ENCODE data around the gene TSHZ2. TPM values are rescaled to one million over a fixed set of nuclear protein-coding genes. Genes with fewer than 3 reads are reported as not detected.

Gene TSHZ2
- total RNA-seq, 1 experiment from 2014 or later, result 2.3 TPM

GRCh38 chr20:53352727-53353440, 380.7 kb downstream of the TSHZ2 start:
- CTCF ChIA-PET, result interaction anchor here (0.7 to 1.3 kb wide), 2 partner anchors 599 to 1040 kb away, joined by 3 to 5 read pairs; no protein-coding TSS in a partner anchor
- Mint-ChIP-seq H3K4me3 (ENCODE audit: unreplicated experiment) (no peak overlapping the region), H3K4me1 (ENCODE audit: insufficient read depth, unreplicated experiment) (no peaks in the 10 kb centered on the region), H3K36me3 (ENCODE audit: insufficient read depth, unreplicated experiment) (no peaks in the 10 kb centered on the region), H3K9me3 (ENCODE audit: unreplicated experiment) (peaks cover 19% of the 10 kb centered on the region), H3K27ac (ENCODE audit: low read depth, unreplicated experiment) (no peak overlapping the region), H3K27me3 (ENCODE audit: insufficient read depth, unreplicated experiment) (no peaks in the 10 kb centered on the region)
- no peak for TF ChIP-seq CTCF (IDR thresholded peaks at IDR 0.05; ENCODE audit: unreplicated experiment)
- no TSS peak for BruUV-seq (replicated peaks)
- intact Hi-C loops (cut with micrococcal nuclease), result no loop called here
- POLR2A ChIA-PET, result no interaction called here
- DNase-seq (ENCODE audit: unreplicated experiment), result no peak

- TF ChIP-seq CTCF (IDR thresholded peaks at IDR 0.05; ENCODE audit: unreplicated experiment), result no peak
- intact Hi-C loops (cut with micrococcal nuclease), result no loop called here
- Mint-ChIP-seq H3K4me1 (ENCODE audit: insufficient read depth, unreplicated experiment) (no peaks in the 10 kb centered on the region), H3K36me3 (ENCODE audit: insufficient read depth, unreplicated experiment) (no peaks in the 10 kb centered on the region), H3K4me3 (ENCODE audit: unreplicated experiment) (no peak overlapping the region), H3K27ac (ENCODE audit: low read depth, unreplicated experiment) (no peak overlapping the region), H3K9me3 (ENCODE audit: unreplicated experiment) (peaks cover 19% of the 10 kb centered on the region), H3K27me3 (ENCODE audit: insufficient read depth, unreplicated experiment) (no peaks in the 10 kb centered on the region)
- BruUV-seq (replicated peaks), result no TSS peak
- ChIA-PET CTCF (no interaction called here), POLR2A (no interaction called here)
- DNase-seq (ENCODE audit: unreplicated experiment), result no peak
These were observed 382.2 kb downstream of the TSHZ2 start for GRCh38 chr20:53354314-53354713.

- Mint-ChIP-seq H3K9me3 (ENCODE audit: unreplicated experiment) (peaks cover 19% of the 10 kb centered on the region), H3K4me3 (ENCODE audit: unreplicated experiment) (no peak overlapping the region), H3K36me3 (ENCODE audit: insufficient read depth, unreplicated experiment) (no peaks in the 10 kb centered on the region), H3K27ac (ENCODE audit: low read depth, unreplicated experiment) (no peak overlapping the region), H3K27me3 (ENCODE audit: insufficient read depth, unreplicated experiment) (no peaks in the 10 kb centered on the region), H3K4me1 (ENCODE audit: insufficient read depth, unreplicated experiment) (no peaks in the 10 kb centered on the region)
- intact Hi-C loops (cut with micrococcal nuclease), result no loop called here
- no peak for TF ChIP-seq CTCF (IDR thresholded peaks at IDR 0.05; ENCODE audit: unreplicated experiment)
- no peak for DNase-seq (ENCODE audit: unreplicated experiment)
- no TSS peak for BruUV-seq (replicated peaks)
- CTCF ChIA-PET, result interaction anchor here (1.1 to 1.8 kb wide), 2 partner anchors 19 to 1043 kb away, joined by 3 to 4 read pairs; no protein-coding TSS in a partner anchor
- POLR2A ChIA-PET, result interaction anchor here (0.7 kb wide), 1 partner anchor 608 kb away, joined by 3 read pairs; no protein-coding TSS in a partner anchor
These were observed 383.6 kb downstream of the TSHZ2 start for GRCh38 chr20:53355790-53356189.

- Mint-ChIP-seq H3K36me3 (ENCODE audit: insufficient read depth, unreplicated experiment) (no peaks in the 10 kb centered on the region), H3K9me3 (ENCODE audit: unreplicated experiment) (peaks cover 11% of the 10 kb centered on the region), H3K27me3 (ENCODE audit: insufficient read depth, unreplicated experiment) (no peaks in the 10 kb centered on the region), H3K4me3 (ENCODE audit: unreplicated experiment) (no peak overlapping the region), H3K27ac (ENCODE audit: low read depth, unreplicated experiment) (no peak overlapping the region), H3K4me1 (ENCODE audit: insufficient read depth, unreplicated experiment) (no peaks in the 10 kb centered on the region)
- intact Hi-C loops (cut with micrococcal nuclease), result no loop called here
- POLR2A ChIA-PET, result no interaction called here
- TF ChIP-seq CTCF (IDR thresholded peaks at IDR 0.05; ENCODE audit: unreplicated experiment), result no peak
- CTCF ChIA-PET, result interaction anchor here (0.6 kb wide), 2 partner anchors 26 to 28 kb away, joined by 3 read pairs; no protein-coding TSS in a partner anchor
- BruUV-seq (replicated peaks), result no TSS peak
- DNase-seq (ENCODE audit: unreplicated experiment), result no peak
These were observed 387.3 kb downstream of the TSHZ2 start for GRCh38 chr20:53359425-53359824.
